Stimulated activated naive CD4-positive, alpha-beta T cell treated with Interleukin-2 at 50 U/mL for 16 hours (primary cell): ENCODE measurements around the gene NMRK1.

Source experiments
- DNase-seq: peaks from one replicate; lab custom pipeline; 2025; lab: John Stamatoyannopoulos, UW

The NMRK1 gene

GRCh38 chr9:75102177-75102790 is 14.3 kb upstream of the NMRK1 start:
- no peak for DNase-seq

DNA sequence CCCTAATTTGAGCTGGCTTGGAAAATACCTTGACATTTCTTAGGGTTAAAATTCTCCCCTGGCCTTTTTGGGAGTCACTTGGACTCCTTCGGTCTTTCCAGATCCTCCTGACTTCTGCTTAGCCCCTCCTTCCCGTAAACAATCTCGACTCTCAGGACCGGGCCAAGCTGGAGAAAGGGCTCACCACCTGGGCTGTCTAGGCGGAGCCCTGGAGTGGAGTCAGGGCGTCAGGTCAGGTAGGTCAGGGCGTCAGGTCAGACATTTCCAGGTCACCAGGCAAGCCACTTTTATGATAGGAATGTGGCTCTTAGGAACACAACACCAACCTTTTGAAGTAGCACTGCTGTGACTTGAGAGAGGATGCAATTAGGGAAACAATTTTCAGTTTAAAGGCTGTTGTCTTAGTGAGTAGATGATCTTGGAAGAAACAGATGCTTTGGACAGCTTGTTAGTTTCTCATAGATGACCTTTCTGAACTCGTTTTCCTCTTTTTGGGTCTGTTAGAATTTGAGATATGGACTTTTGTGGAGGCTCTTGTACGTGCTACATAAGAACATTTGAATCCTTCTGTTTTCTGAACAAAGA is 13.1 kb upstream of the NMRK1 start:
- no peak for DNase-seq

DNA sequence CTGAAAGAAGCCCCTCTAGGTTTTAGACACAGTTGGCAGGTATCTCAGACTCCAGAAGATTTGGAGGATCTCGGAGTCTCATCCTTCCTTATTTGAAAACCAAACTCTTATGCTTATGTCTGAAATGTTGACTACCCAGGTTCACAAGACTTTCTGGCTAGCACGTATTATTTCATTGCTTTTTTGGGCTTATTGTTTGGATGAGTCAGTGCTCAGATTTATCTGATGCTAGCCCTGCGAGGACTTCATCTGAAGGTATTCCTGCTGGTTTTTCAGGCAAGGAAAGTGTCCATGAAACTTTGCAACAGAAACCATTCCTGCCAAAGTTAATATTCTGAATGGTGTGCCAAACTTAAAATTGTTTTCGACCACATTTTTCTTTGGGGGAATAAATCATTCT is 8.8 kb upstream of the NMRK1 start:
- no peak for DNase-seq

GRCh38 chr9:75092766-75093165 is 4.8 kb upstream of the NMRK1 start:
- DNase-seq: no peak

- DNase-seq: no peak
These were observed 2.6 kb upstream of the NMRK1 start for GRCh38 chr9:75090579-75090978.

- DNase-seq: no peak
These were observed 1.4 kb upstream of the NMRK1 start for GRCh38 chr9:75089373-75089766.

- DNase-seq: peak; percentile 58
These were observed 854 bp upstream of the NMRK1 start for GRCh38 chr9:75088646-75089372.

GRCh38 chr9:75087289-75087823 is 599 bp downstream of the NMRK1 start:
- peak; percentile 38 for DNase-seq

DNA sequence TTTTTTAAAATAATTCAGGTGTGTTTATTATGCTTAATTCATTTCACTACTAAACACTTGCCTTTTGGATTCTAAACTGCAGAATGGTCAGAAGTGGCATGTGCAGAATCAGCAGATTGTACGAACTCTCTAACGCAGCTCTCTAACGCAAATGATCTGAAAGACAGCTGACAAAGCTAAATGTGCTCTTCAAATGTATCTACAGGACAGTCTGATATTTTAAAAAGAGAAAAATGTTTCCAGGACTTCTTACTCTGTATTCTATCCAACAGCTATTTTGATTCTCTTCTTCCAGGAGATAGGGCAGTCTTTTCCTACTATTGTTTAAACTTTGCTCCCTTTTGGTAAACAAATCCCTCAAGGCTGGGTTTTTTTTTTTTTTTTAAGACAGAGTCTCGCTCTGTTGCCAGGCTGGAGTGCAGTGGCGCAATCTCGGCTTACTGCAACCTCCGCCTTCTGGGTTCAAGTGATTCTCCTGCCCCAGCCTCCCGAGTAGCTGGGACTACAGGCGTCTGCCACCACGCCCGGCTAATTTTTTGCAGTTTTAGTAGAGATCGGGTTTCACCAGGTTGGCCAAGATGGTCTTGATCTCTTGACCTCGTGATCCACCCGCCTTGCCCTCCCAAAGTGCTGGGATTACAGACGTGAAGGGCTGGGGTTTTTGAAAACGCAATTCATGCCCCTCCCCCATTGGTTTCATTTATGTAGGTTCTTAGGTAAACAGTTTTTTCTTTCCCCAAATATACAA is 1.2 kb downstream of the NMRK1 start:
- no peak for DNase-seq

DNA sequence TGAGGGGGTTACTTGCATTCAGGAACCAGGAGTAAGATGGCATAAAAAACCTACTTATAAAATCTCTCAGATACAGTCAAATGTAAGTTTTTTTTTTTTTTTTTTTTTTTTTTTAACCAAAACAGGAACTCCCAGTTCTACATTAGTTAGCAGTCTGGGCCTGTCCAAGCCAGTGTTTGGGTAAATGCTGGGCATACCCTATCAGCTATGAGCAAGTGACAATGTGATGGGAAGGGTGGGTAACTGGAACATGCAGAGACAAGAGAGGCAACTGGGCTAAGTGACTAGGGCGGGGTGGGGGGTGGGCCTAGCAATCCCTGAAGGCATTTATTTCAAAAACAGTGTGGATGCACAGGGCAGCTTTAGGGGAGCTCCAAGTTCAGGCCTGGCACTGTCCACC is 2.3 kb downstream of the NMRK1 start:
- DNase-seq: no peak

GRCh38 chr9:75084081-75084672 is 3.8 kb downstream of the NMRK1 start:
- DNase-seq: no peak

DNA sequence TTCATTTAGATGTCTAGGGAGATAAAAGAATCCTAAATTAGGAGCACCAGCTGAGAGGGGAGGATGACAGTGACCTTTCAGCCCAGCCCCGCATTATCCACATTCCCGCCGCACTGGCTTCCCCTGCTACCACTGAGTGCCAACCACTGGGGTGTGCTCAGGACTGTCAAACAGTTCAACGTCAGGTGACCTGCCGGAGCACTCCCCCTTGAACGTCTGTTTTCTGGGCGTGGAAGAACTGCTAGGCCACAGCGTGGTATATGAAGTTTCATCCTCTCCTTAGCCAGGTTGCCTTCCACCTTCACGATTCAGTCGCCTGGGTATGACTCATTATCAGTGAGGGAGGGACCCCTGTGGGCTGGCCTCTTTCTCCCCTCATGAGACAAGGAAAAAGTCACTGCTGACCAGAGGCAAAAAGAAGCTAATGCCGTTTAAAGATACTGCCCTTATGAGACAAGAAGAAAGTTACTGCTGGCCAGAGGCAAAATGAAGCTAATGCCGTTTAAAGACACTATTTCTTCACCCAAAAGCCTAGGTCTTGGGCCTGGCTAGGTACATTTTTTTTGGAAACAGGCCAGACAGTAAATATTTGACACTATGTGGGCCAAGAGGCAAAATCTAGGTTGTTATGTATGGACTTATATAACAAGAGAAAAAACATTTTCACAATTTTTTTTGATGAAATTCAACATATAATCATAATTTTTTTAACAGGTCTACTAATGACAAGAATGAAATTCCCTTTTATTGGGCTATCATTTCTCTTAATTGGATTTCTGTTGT is 4.6 kb downstream of the NMRK1 start:
- peak; percentile 17 for DNase-seq

- DNase-seq: no peak
These were observed 6.3 kb downstream of the NMRK1 start for GRCh38 chr9:75081632-75082031.

DNA sequence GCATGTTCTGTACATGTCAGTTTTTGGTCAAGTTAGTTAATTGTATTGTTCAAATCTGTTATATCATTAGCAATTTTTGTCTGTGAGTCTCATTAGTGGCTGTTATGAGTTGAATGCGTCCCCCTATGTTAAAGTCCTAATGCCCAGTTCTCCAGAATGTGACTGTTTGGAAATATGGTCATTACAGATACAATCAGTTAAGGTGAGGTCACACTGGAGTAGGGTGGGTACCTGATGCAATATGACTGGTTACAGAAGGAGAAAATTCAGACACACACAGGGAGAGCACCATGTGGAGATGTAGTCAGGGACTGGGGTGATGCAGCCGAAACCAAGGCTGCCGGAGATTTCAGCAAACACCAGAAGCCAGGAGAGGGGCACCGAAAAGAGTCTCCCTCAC is 15.1 kb downstream of the NMRK1 start:
- DNase-seq: no peak

- peak; percentile 35 for DNase-seq
These were observed 16.3 kb downstream of the NMRK1 start for GRCh38 chr9:75071530-75072122.

GRCh38 chr9:75069171-75069570 is 18.8 kb downstream of the NMRK1 start:
- no peak for DNase-seq

- no peak for DNase-seq
These were observed 20.1 kb downstream of the NMRK1 start for GRCh38 chr9:75067894-75068293.

DNA sequence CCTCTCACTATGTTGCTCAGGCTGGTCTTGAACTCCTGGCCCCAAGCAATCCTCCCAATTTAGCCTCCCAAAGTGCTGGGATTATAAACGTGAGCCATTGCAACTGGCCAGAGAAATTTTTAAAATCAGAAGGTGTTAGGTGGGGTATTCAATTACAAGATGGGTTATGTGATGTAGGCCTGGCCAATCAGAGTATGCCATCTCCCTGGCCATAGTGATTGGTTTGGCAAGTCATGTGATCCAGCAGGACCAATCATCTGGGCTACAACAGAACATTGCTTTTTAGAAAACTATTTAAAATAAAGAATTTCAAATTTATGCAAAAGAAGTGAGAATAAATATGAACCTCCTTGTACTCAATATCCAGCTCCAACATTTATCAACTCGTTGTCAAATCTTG is 22.4 kb downstream of the NMRK1 start:
- DNase-seq: no peak

- no peak for DNase-seq
These were observed 23.5 kb downstream of the NMRK1 start for GRCh38 chr9:75064307-75065025.

- DNase-seq: no peak
These were observed 24.2 kb downstream of the NMRK1 start for GRCh38 chr9:75063556-75064305.
